T-helper 1 cell treated with Interleukin-12 subunit alpha and Interleukin-12 subunit beta and Interleukin-4 antibody, amounts not matched to agents 30 μg/mL and 1 μg/mL, for 36 hours (primary cell): ENCODE measurements around the gene C1orf87.

Source experiments
- H3K27ac Mint-ChIP-seq: one replicate; pipeline ENCODE4 v1.8.0; 2021; ENCODE audit warnings: mild to moderate bottlenecking, mixed read lengths
- H3K27me3 Mint-ChIP-seq: one replicate; pipeline ENCODE4 v1.8.0; 2021; ENCODE audit warnings: low read depth, mixed read lengths
- H3K36me3 Mint-ChIP-seq: one replicate; pipeline ENCODE4 v1.8.0; 2021; ENCODE audit warnings: low read depth, mixed read lengths
- H3K4me1 Mint-ChIP-seq: one replicate; pipeline ENCODE4 v1.8.0; 2021; ENCODE audit warnings: low read depth, mixed read lengths
- H3K4me3 Mint-ChIP-seq: one replicate; pipeline ENCODE4 v1.8.0; 2021; ENCODE audit warnings: mild to moderate bottlenecking, moderate library complexity, mixed read lengths
- H3K9me3 Mint-ChIP-seq: one replicate; pipeline ENCODE4 v1.8.0; 2021; ENCODE audit warnings: mixed read lengths

The C1orf87 gene

GRCh38 chr1:60073605-60074278 is at the start of gene C1orf87:
C1orf87 (minus strand) TSS chr1:60073770; CDS start chr1:60072643, 1,127 bp downstream.
- H3K9me3 Mint-ChIP-seq, result no peaks in the 10 kb centered on the region
- H3K27me3 Mint-ChIP-seq, result peaks cover 37% of the 10 kb centered on the region
- no peak within 1 kb of the TSS for H3K4me3 Mint-ChIP-seq
- H3K27ac Mint-ChIP-seq, result no peak within 1 kb of the TSS
- no peaks in the 10 kb centered on the region for H3K4me1 Mint-ChIP-seq
- no peaks in the 10 kb centered on the region for H3K36me3 Mint-ChIP-seq

GRCh38 chr1:60118085-60118484 is 44.5 kb upstream of the C1orf87 start:
- H3K4me1 Mint-ChIP-seq, result no peaks in the 10 kb centered on the region
- H3K27me3 Mint-ChIP-seq, result no peaks in the 10 kb centered on the region
- H3K27ac Mint-ChIP-seq, result no peak overlapping the region
- H3K36me3 Mint-ChIP-seq, result no peaks in the 10 kb centered on the region
- no peak overlapping the region for H3K4me3 Mint-ChIP-seq
- H3K9me3 Mint-ChIP-seq, result no peaks in the 10 kb centered on the region

- Mint-ChIP-seq H3K27me3 (no peaks in the 10 kb centered on the region), H3K27ac (no peak overlapping the region), H3K4me3 (no peak overlapping the region), H3K36me3 (no peaks in the 10 kb centered on the region), H3K4me1 (no peaks in the 10 kb centered on the region), H3K9me3 (no peaks in the 10 kb centered on the region)
These were observed 41.3 kb upstream of the C1orf87 start for GRCh38 chr1:60114745-60115318.

GRCh38 chr1:60113596-60113995 is 40.0 kb upstream of the C1orf87 start:
- Mint-ChIP-seq H3K4me1 (no peaks in the 10 kb centered on the region), H3K27me3 (no peaks in the 10 kb centered on the region), H3K27ac (no peak overlapping the region), H3K9me3 (no peaks in the 10 kb centered on the region), H3K36me3 (no peaks in the 10 kb centered on the region), H3K4me3 (no peak overlapping the region)

GRCh38 chr1:60113028-60113427 is 39.5 kb upstream of the C1orf87 start:
- Mint-ChIP-seq H3K4me3 (no peak overlapping the region), H3K27ac (no peak overlapping the region), H3K4me1 (no peaks in the 10 kb centered on the region), H3K9me3 (no peaks in the 10 kb centered on the region), H3K27me3 (no peaks in the 10 kb centered on the region), H3K36me3 (no peaks in the 10 kb centered on the region)

- no peaks in the 10 kb centered on the region for H3K36me3 Mint-ChIP-seq
- no peak overlapping the region for H3K4me3 Mint-ChIP-seq
- H3K9me3 Mint-ChIP-seq, result no peaks in the 10 kb centered on the region
- no peaks in the 10 kb centered on the region for H3K4me1 Mint-ChIP-seq
- H3K27me3 Mint-ChIP-seq, result no peaks in the 10 kb centered on the region
- H3K27ac Mint-ChIP-seq, result no peak overlapping the region
These were observed 38.1 kb upstream of the C1orf87 start for GRCh38 chr1:60111716-60112115.

GRCh38 chr1:60111118-60111517 is 37.5 kb upstream of the C1orf87 start:
- H3K9me3 Mint-ChIP-seq, result no peaks in the 10 kb centered on the region

GRCh38 chr1:60108196-60108595 is 34.6 kb upstream of the C1orf87 start:
- H3K27ac Mint-ChIP-seq, result no peak overlapping the region
- H3K36me3 Mint-ChIP-seq, result no peaks in the 10 kb centered on the region
- no peaks in the 10 kb centered on the region for H3K4me1 Mint-ChIP-seq
- H3K4me3 Mint-ChIP-seq, result no peak overlapping the region
- H3K27me3 Mint-ChIP-seq, result no peaks in the 10 kb centered on the region
- no peaks in the 10 kb centered on the region for H3K9me3 Mint-ChIP-seq

More at GRCh38 chr1:60111118-60111517, 37.5 kb upstream of the C1orf87 start:
- no peak overlapping the region for H3K4me3 Mint-ChIP-seq
- no peak overlapping the region for H3K27ac Mint-ChIP-seq
- H3K27me3 Mint-ChIP-seq, result no peaks in the 10 kb centered on the region
- H3K4me1 Mint-ChIP-seq, result no peaks in the 10 kb centered on the region
- no peaks in the 10 kb centered on the region for H3K36me3 Mint-ChIP-seq

- Mint-ChIP-seq H3K27ac (no peak overlapping the region), H3K4me1 (no peaks in the 10 kb centered on the region), H3K27me3 (no peaks in the 10 kb centered on the region), H3K36me3 (no peaks in the 10 kb centered on the region), H3K4me3 (no peak overlapping the region), H3K9me3 (no peaks in the 10 kb centered on the region)
These were observed 29.6 kb upstream of the C1orf87 start for GRCh38 chr1:60103186-60103585.

GRCh38 chr1:60102267-60103061 is 28.9 kb upstream of the C1orf87 start:
- H3K4me3 Mint-ChIP-seq, result no peak overlapping the region
- no peak overlapping the region for H3K27ac Mint-ChIP-seq
- H3K4me1 Mint-ChIP-seq, result no peaks in the 10 kb centered on the region
- no peaks in the 10 kb centered on the region for H3K9me3 Mint-ChIP-seq
- no peaks in the 10 kb centered on the region for H3K36me3 Mint-ChIP-seq
- H3K27me3 Mint-ChIP-seq, result no peaks in the 10 kb centered on the region

GRCh38 chr1:60101516-60101915 is 27.9 kb upstream of the C1orf87 start:
- H3K9me3 Mint-ChIP-seq, result no peaks in the 10 kb centered on the region
- no peaks in the 10 kb centered on the region for H3K4me1 Mint-ChIP-seq
- no peak overlapping the region for H3K27ac Mint-ChIP-seq
- no peak overlapping the region for H3K4me3 Mint-ChIP-seq
- H3K36me3 Mint-ChIP-seq, result no peaks in the 10 kb centered on the region
- H3K27me3 Mint-ChIP-seq, result no peaks in the 10 kb centered on the region

GRCh38 chr1:60091195-60091715 is 17.7 kb upstream of the C1orf87 start:
- Mint-ChIP-seq H3K9me3 (no peaks in the 10 kb centered on the region), H3K36me3 (no peaks in the 10 kb centered on the region), H3K27ac (no peak overlapping the region), H3K4me3 (no peak overlapping the region), H3K4me1 (no peaks in the 10 kb centered on the region), H3K27me3 (no peaks in the 10 kb centered on the region)

GRCh38 chr1:60090655-60091054 is 17.1 kb upstream of the C1orf87 start:
- Mint-ChIP-seq H3K4me1 (no peaks in the 10 kb centered on the region), H3K9me3 (no peaks in the 10 kb centered on the region), H3K27ac (no peak overlapping the region), H3K27me3 (no peaks in the 10 kb centered on the region), H3K4me3 (no peak overlapping the region), H3K36me3 (no peaks in the 10 kb centered on the region)

GRCh38 chr1:60088620-60089155 is 15.1 kb upstream of the C1orf87 start:
- Mint-ChIP-seq H3K27me3 (no peaks in the 10 kb centered on the region), H3K9me3 (no peaks in the 10 kb centered on the region), H3K36me3 (no peaks in the 10 kb centered on the region), H3K4me1 (no peaks in the 10 kb centered on the region), H3K27ac (no peak overlapping the region), H3K4me3 (no peak overlapping the region)
